Neural progenitor cell (in vitro differentiated cells): ENCODE results near the gene SCYGR1. TPM values are rescaled to one million over a fixed set of nuclear protein-coding genes. Genes with fewer than 3 reads are reported as not detected.

Experiments
- DNase-seq: peaks from one replicate; pipeline ENCODE4 v3.0.0-alpha.2; 2016; ENCODE audit warnings: low spot score
- H2AFZ ChIP-seq: fragments of 200-600 bp; sonication (generic); replicated peaks from 2 replicates; pipeline ENCODE4 v1.6.1; 2016; ENCODE audit warnings: antibody characterized with exemption
- H3F3A ChIP-seq: fragments of 200-600 bp; sonication (generic); 2 replicates; pipeline ENCODE4 v1.6.1; 2016; ENCODE audit warnings: antibody characterized with exemption, low read depth
- H3K27ac ChIP-seq: fragments of 200-600 bp; sonication (generic); 2 replicates; pipeline ENCODE4 v1.5.1; 2016; ENCODE audit warnings: mild to moderate bottlenecking
- H3K27me3 ChIP-seq: fragments of 200-600 bp; sonication (generic); 2 replicates; pipeline ENCODE4 v1.6.1; 2016; ENCODE audit warnings: mild to moderate bottlenecking, moderate library complexity
- H3K36me3 ChIP-seq: fragments of 200-600 bp; sonication (generic); 2 replicates; pipeline ENCODE4 v1.5.1; 2016
- H3K4me1 ChIP-seq: fragments of 200-600 bp; sonication (generic); 2 replicates; pipeline ENCODE4 v1.6.1; 2016; ENCODE audit warnings: mixed run types
- H3K4me2 ChIP-seq: fragments of 200-600 bp; sonication (generic); 2 replicates; pipeline ENCODE4 v1.6.1; 2016
- H3K4me3 ChIP-seq: fragments of 200-600 bp; sonication (generic); 2 replicates; pipeline ENCODE4 v1.5.1; 2016
- H3K79me2 ChIP-seq: fragments of 200-600 bp; sonication (generic); 2 replicates; pipeline ENCODE4 v1.6.1; 2016; ENCODE audit warnings: low read depth
- H3K9ac ChIP-seq: fragments of 200-600 bp; sonication (generic); 2 replicates; pipeline ENCODE4 v1.6.1; 2016
- H3K9me3 ChIP-seq: fragments of 200-600 bp; sonication (generic); 2 replicates; pipeline ENCODE4 v1.5.1; 2016; ENCODE audit warnings: low read depth
- H4K20me1 ChIP-seq: fragments of 200-600 bp; sonication (generic); 2 replicates; pipeline ENCODE4 v1.6.1; 2016; ENCODE audit warnings: low read depth
- H3K27ac Mint-ChIP-seq: 3 replicates; pipeline ENCODE4 v1.8.0; 2021; ENCODE audit warnings: mixed read lengths
- H3K27me3 Mint-ChIP-seq: 2 replicates; pipeline ENCODE4 v1.8.0; 2022; ENCODE audit warnings: low read depth, mild to moderate bottlenecking, inconsistent platforms, moderate library complexity, mixed read lengths; ENCODE audit not compliant: insufficient read depth
- H3K36me3 Mint-ChIP-seq: 3 replicates; pipeline ENCODE4 v1.8.0; 2021; ENCODE audit warnings: mixed read lengths
- H3K4me1 Mint-ChIP-seq: 3 replicates; pipeline ENCODE4 v1.8.0; 2021; ENCODE audit warnings: mixed read lengths
- H3K4me3 Mint-ChIP-seq: 3 replicates; pipeline ENCODE4 v1.8.0; 2021; ENCODE audit warnings: mild to moderate bottlenecking, moderate library complexity, mixed read lengths
- H3K9me3 Mint-ChIP-seq: 3 replicates; pipeline ENCODE4 v1.8.0; 2020; ENCODE audit warnings: mixed read lengths
- EZH2 ChIP-seq: fragments of 200-600 bp; sonication (generic); IDR thresholded peaks from 2 replicates; pipeline ENCODE4 v1.6.1; 2017; ENCODE audit warnings: antibody characterized with exemption, mild to moderate bottlenecking, moderate library complexity
- EZH2phosphoT487 ChIP-seq: fragments of 200-600 bp; sonication (generic); IDR thresholded peaks from 2 replicates; pipeline ENCODE4 v1.6.1; 2017; ENCODE audit warnings: antibody characterized with exemption
- total RNA-seq: library from RNA; depleted of rRNA; stranded (reverse); fragments of >200 nt; gene quantifications from 2 replicates; pipeline ENCODE4 v1.2.3, GENCODE V29; 2015; ENCODE audit warnings: low replicate concordance
- TF ChIP-seq, protein P1 (sequence below): fragments of 200-600 bp; sonication (generic); IDR thresholded peaks from 2 replicates; pipeline ENCODE4 v1.5.1; 2017; ENCODE audit warnings: antibody characterized with exemption, mild to moderate bottlenecking

Gene SCYGR1
- total RNA-seq, 1 donor from 2014 or later, result not detected

- no peaks in the 10 kb centered on the region for H3K79me2 ChIP-seq
- H3K27ac Mint-ChIP-seq, result no peak overlapping the region
- no peak overlapping the region for H3K4me3 ChIP-seq
- H3K9me3 ChIP-seq, result no peaks in the 10 kb centered on the region
- H3K4me1 Mint-ChIP-seq, result no peaks in the 10 kb centered on the region
- H2AFZ ChIP-seq, result no peak overlapping the region
- TF ChIP-seq EZH2phosphoT487 (no peak), EZH2 (no peak)
- TF ChIP-seq, protein P1, sequence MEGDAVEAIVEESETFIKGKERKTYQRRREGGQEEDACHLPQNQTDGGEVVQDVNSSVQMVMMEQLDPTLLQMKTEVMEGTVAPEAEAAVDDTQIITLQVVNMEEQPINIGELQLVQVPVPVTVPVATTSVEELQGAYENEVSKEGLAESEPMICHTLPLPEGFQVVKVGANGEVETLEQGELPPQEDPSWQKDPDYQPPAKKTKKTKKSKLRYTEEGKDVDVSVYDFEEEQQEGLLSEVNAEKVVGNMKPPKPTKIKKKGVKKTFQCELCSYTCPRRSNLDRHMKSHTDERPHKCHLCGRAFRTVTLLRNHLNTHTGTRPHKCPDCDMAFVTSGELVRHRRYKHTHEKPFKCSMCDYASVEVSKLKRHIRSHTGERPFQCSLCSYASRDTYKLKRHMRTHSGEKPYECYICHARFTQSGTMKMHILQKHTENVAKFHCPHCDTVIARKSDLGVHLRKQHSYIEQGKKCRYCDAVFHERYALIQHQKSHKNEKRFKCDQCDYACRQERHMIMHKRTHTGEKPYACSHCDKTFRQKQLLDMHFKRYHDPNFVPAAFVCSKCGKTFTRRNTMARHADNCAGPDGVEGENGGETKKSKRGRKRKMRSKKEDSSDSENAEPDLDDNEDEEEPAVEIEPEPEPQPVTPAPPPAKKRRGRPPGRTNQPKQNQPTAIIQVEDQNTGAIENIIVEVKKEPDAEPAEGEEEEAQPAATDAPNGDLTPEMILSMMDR, result no peak
- peaks cover 2% of the 10 kb centered on the region for H4K20me1 ChIP-seq
- no peak for DNase-seq
- H3K9me3 Mint-ChIP-seq, result no peaks in the 10 kb centered on the region
- peaks cover 6% of the 10 kb centered on the region for H3K36me3 Mint-ChIP-seq
- no peaks in the 10 kb centered on the region for H3K36me3 ChIP-seq
- H3K27me3 Mint-ChIP-seq, result no peaks in the 10 kb centered on the region
- no peak overlapping the region for H3K9ac ChIP-seq
- no peaks in the 10 kb centered on the region for H3K27me3 ChIP-seq
- H3F3A ChIP-seq, result no peaks in the 10 kb centered on the region
- H3K4me3 Mint-ChIP-seq, result no peak overlapping the region
- no peak overlapping the region for H3K27ac ChIP-seq
- no peak overlapping the region for H3K4me2 ChIP-seq
- H3K4me1 ChIP-seq, result no peaks in the 10 kb centered on the region
These were observed 39.4 kb downstream of the SCYGR1 start for GRCh38 chr2:227348324-227348723.

DNA sequence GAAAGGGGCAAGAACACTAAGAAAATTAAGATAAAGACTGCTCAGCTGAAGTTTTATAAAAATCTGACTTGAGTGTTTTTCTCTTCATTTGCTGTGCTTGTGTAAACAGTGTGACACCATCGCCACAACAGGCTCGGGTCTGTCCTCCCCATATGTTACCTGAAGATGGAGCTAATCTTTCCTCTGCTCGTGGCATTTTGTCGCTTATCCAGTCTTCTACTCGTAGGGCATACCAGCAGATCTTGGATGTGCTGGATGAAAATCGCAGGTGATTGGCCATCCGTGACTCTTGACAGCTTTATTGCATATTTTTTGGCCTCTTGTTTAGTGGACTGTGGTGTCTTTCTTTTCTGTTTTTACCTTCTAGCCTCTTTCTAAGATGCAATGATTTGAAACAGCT is 40.6 kb downstream of the SCYGR1 start:
- TF ChIP-seq EZH2, result no peak
- TF ChIP-seq, protein P1, result peak; percentile 19
- Mint-ChIP-seq H3K9me3 (no peaks in the 10 kb centered on the region), H3K4me3 (no peak overlapping the region), H3K4me1 (no peaks in the 10 kb centered on the region), H3K27me3 (no peaks in the 10 kb centered on the region), H3K27ac (no peak overlapping the region), H3K36me3 (peaks cover 6% of the 10 kb centered on the region)
- H3F3A ChIP-seq, result no peaks in the 10 kb centered on the region
- no peak for DNase-seq
- H3K4me1 ChIP-seq, result no peaks in the 10 kb centered on the region
- H4K20me1 ChIP-seq, result peaks cover 2% of the 10 kb centered on the region
- H2AFZ ChIP-seq, result no peak overlapping the region
- H3K4me2 ChIP-seq, result no peak overlapping the region
- no peaks in the 10 kb centered on the region for H3K27me3 ChIP-seq
- peaks cover 4% of the 10 kb centered on the region for H3K36me3 ChIP-seq
- no peaks in the 10 kb centered on the region for H3K9me3 ChIP-seq
- H3K9ac ChIP-seq, result no peak overlapping the region
- H3K27ac ChIP-seq, result no peak overlapping the region
- no peaks in the 10 kb centered on the region for H3K79me2 ChIP-seq
- no peak overlapping the region for H3K4me3 ChIP-seq

- Mint-ChIP-seq H3K9me3 (no peaks in the 10 kb centered on the region), H3K36me3 (peaks cover 6% of the 10 kb centered on the region), H3K4me3 (no peak overlapping the region), H3K27me3 (no peaks in the 10 kb centered on the region), H3K27ac (no peak overlapping the region), H3K4me1 (no peaks in the 10 kb centered on the region)
- no peak for DNase-seq
- Histone ChIP-seq H2AFZ (no peak overlapping the region), H3K27ac (no peak overlapping the region), H3K79me2 (no peaks in the 10 kb centered on the region), H3K9me3 (no peaks in the 10 kb centered on the region), H3F3A (no peaks in the 10 kb centered on the region), H3K27me3 (no peaks in the 10 kb centered on the region), H4K20me1 (peaks cover 2% of the 10 kb centered on the region), H3K36me3 (peaks cover 22% of the 10 kb centered on the region), H3K4me2 (no peak overlapping the region), H3K9ac (no peak overlapping the region), H3K4me1 (no peaks in the 10 kb centered on the region), H3K4me3 (no peak overlapping the region)
- no peak for TF ChIP-seq EZH2phosphoT487
- TF ChIP-seq EZH2, result no peak
- TF ChIP-seq, protein P1, result no peak
These were observed 43.5 kb downstream of the SCYGR1 start for GRCh38 chr2:227344231-227344630.
